Mammary epithelial cell (primary cell): Measurements from ENCODE around the gene HIGD1C.

ENCODE experiments used
- CTCF ChIP-seq, 2 donors: IDR thresholded peaks in 1 of 2; conservative IDR thresholded peaks in 1 of 2; 2 replicates each; pipeline ENCODE4 v1.5.1; 2011 to 2012; ENCODE audit warnings: inconsistent platforms in 2 of 2, low read length in 2 of 2, mild to moderate bottlenecking in 2 of 2, control low read depth in 1 of 2, low read depth in 1 of 2; ENCODE audit not compliant: insufficient read depth in 1 of 2; ENCODE audit errors: extremely low read depth in 1 of 2
- EZH2 ChIP-seq: IDR thresholded peaks from 2 replicates; pipeline ENCODE4 v1.6.1; 2012; ENCODE audit warnings: low read length, inconsistent platforms, borderline replicate concordance

GRCh38 chr12:50980545-50980944 is 28.2 kb downstream of the HIGD1C start:
- TF ChIP-seq CTCF (conservative IDR thresholded peaks at IDR 0.05 in 1 of 2, IDR thresholded peaks at IDR 0.05 in 1 of 2; ENCODE audit: extremely low read depth in 1 of 2, insufficient read depth in 1 of 2, low read depth in 1 of 2, low read length in 2 of 2) (no peak), EZH2 (no peak)
